ENCODE results near the gene FBLL1.
"Not testable (repeated sequence)": the region's sequence is repeated elsewhere in the genome, so short reads cannot be mapped to it uniquely, and the experiment has no call there.

The FBLL1 gene

DNA sequence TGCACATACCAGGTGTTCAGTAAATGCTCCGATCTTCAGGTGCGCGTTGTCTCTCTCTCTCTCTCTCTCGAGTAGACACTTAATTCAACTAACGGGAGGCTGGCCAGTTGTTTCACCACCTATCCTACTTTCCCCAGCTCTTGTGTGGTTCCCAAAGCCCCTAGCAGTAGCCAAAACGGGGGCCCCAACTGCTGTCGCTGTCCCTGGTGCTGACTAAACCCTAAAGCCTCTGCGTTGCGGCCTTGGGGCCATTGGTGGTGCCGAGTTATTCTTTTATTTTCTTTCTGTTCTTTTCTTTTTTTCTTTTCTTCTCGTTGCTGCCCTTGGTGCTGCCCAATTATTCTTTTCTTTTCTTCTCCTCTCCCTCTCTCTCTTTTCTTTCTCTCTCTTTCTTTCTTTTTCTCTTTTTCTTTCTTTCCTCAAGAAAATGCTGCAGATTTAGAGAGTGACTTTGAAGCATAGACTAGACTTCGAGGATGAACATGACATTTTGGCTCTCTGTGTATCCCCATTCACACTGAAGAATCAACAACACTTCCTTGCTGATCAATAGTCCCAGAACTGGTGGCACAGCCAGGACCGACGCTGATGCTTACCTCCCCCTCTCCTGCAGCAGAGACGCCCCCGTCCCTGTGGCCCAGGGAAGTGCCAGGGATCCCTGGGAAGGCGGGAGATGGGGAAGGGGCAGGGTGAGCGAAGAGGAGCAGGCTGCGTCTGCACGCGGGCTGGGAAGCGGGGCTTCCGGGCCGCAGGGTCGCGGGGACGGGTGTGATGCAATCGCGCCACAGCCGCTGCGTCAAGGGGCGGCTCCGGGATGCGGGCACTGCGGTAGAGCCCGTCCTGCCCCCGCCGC lies at the start of gene FBLL1:
FBLL1 (plus strand) TSS at position 785 of the 853 bp plus-strand sequence. CDS start 200 bp downstream, outside the sequence.
- no peak for DNase-seq

DNA sequence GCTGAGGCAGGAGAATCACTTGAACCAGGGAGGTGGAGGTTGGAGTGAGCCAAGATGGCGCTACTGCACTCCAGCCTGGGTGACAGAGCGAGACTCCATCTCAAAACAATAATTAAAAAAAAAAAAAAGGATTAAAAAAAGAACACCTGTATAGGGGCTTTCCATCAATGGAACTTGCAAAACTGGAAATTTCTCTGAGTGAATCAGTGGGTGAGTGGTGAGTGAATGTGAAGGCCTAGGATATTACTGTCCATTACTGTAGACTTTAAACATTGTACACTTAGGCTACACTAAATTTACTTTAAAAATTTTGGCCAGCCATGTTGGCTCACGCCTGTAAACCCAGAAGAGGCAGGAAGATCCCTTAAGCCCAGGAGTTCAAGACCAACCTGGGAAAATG lies 48.5 kb upstream of the FBLL1 start:
- no peak for DNase-seq

DNA sequence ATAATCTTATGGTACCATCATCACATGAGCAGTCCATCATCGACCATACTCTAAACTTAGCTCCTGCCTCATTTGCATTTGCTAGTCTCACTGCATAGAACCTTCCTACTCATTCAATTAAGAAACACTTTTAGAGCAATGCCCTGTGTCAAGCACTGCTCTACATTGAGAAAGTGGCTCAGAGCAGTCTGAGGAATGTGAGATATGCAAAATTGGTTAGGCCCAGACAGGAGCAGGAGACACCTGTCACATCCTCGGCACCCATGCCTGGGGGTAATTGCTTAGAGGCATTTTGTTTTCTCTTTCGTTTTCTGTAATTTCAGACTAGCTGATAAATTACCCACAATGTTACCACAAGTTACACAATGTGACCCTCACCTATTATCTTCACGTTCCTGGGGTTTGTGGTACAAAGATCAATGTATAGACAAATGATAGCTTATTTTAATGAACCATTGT lies 47.7 kb upstream of the FBLL1 start:
- DNase-seq, result no peak

DNA sequence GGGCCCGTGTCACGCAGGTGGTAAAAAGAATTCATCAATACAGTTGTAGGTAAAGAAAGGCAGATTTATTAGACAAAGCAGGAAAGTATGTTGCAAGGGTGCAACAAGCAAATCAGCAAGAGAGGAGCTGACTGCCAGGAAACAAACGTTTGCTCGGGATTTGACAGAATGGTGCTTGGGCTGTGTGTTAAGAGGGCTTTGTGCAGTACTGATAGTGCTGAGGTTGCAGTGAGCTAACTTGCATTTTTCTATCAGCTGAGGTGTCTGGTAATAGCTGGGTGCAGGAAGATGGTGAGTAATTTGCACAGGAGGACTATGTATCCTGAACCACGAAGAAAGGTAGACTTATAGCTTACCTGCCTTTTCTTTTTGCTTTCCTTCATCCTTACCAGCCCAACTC lies 46.7 kb upstream of the FBLL1 start:
- DNase-seq, result no peak

DNA sequence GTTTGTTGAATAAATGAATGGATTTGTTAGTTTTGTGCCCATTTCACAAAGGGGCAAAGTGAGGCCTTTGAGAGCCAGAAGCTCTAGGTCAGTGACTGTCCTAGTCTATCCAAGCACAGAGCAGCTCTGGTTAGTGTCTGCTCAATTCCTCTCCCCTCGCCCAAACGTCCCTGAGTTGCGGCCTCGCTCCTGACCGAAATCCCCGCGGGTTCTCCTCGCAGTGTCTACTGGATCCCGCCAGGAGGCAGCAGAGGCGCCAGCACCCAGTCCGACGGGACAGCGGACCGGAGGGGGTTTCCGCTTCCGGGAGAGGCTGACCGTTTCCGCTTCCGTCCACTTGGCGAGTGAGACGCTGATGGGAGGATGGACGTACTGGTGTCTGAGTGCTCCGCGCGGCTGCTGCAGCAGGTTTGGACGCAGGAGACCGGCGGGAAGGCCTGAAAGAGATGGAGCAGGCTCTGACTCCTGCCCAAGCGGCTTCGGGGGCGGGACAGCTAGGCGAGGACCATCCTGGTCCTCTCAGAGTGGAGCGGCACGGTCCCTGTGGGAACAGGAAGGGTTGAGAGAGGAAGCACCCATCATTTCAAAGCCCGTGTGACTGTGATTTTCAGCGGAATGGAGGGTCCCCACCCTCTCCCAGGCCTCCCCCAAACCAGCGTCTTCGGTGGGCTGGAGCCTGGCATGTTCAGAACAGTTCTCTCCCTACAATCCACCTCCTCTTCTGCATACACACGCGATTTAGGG lies 42.8 kb upstream of the FBLL1 start, which contains the start of gene RARS1:
RARS1 (plus strand) TSS at position 336 of the 744 bp plus-strand sequence; CDS start at position 364, 28 bp downstream.
- peak; percentile 35 for DNase-seq

DNA sequence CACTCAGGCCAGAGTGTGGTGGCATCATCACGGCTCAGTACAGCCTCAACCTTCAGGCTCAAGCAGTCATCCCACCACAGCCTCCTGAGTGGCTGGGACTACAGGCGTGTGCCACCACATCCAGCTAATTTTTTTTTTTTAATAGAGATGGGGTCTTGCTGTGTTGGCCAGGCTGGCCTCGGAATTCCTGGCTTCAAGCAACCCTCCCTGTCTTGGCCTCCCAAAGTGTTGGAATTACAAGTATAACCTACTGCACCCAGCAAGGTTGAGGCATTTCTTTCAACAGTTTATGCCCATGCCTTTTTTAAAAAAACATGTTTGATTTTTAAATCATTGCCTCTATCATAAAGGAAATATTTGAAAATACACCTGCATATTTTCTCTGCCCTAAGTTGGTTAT lies 40.0 kb upstream of the FBLL1 start:
- DNase-seq, result no peak

DNA sequence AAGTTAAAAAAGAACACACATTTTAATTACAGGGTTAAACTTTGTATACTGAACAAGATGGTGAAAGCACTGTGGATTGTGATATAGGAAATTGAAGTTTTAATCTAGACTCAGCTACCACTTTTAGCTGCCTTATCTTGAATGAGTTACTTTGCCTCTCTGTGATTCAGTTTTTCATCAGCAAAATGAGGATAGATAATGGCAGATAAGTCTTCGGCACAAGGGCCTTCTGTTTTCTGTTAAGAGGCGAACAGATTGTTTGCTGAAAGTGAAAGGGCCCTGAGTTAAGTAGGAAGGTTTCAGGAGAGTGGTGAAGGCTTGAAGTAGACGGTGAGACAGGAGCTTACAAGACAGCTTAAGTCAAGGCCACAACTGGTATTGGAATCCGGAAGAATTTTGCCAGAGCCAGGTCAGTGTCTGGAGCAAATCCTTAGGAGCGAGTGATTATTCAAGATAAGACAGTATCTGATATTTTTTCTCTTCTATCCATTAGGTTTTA lies 35.0 kb upstream of the FBLL1 start:
- no peak for DNase-seq

DNA sequence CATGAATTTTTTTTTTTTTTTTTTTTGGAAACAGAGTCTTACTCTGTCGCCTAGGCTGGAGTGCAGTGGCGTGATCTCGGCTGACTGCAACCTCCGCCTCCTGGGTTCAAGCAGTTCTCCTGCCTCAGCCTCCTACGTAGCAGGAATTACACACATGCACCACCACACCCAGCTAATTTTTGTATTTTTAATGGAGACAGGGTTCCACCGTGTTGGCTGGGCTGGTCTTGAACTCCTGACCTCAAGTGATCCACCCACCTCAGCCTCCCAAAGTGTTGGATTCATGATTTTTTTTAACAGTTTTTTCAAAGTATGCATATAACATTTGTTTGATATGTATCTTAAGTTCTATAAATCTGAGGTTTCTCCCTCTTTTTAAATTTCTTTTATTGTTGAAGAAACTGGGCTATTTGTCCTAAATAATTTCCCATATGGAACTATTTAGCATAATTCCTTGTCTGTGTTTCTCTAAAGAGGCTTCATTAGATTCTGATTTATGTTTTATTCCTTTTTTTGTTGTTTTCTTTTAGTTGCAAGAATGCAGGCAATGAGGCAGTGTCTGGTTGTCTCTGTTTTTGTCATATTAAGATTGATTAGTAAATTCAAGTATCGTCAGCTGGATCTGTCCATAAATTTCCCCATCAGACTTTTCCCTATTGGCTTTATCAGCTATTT lies 26.4 kb upstream of the FBLL1 start:
- DNase-seq, result no peak

DNA sequence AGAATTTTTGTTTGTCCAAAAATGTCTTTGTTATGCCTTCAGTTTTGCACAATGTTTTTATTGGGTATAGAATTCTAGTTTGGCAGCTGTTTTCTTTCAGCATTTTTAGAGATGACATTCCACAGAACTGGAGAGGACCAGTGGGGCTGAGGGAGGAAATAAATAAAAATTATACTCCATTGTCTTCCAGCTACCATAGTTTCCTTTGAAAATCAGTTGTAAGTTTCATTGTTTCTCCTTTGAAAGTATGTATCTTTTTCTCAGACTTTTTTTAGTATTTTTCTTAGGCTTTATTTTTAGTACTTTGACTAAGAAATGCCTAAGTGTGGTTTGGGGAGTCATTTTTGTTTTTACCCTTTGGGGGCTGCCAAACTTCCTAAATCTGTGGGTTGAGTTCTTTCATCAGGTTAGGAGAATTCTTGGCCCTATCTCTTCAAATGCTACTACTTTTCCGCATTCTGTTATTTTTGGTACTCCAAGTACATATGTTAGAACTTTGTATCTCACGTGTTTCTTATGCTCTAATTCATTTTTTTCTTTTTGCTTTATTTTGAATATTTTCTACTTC lies 15.2 kb upstream of the FBLL1 start:
- no peak for DNase-seq

DNA sequence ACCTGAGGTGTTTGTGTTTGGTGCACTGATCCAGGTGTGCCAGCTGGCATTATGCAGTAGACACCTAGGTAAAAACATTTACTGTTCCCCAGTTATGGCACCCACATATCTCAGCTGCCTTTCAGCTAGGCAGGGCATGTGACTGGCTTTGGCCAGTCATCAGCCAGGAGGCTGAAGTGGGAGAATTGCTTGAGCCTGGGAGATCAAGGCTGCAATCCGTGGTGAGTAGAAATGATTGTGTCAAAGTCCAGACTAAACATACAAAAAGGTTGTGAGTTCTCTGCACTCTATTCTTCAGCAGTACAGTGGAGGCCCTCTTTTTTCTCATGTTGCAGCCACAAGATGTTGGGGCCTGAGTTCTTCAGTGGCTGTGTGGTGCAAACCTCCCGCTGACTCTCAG lies 3.2 kb upstream of the FBLL1 start:
- no peak for DNase-seq

DNA sequence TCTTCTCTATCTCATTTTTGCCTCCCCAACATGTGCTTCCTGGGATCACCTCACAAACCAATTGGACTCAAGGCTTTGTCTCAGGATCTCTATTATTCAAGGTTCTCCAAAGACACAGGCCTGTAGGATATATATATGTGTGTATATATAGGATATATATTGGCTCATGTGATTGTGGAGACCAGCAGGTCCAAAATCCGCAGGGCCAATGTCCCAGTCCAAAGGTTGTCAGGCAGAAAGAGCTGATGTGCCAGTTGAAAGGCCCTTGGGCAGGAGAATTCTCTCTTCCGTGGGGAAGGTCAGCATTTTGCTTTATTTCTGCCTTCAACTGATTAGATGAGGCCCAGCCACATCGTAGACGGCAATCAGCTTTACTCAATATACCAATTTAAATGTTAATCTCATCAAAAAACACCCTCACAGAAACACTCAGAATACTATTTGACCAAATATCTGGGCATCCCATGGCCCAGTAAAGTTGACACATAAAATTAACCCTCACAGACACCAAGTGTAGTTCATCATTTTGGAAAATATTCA lies 1.3 kb upstream of the FBLL1 start:
- DNase-seq, result no peak

DNA sequence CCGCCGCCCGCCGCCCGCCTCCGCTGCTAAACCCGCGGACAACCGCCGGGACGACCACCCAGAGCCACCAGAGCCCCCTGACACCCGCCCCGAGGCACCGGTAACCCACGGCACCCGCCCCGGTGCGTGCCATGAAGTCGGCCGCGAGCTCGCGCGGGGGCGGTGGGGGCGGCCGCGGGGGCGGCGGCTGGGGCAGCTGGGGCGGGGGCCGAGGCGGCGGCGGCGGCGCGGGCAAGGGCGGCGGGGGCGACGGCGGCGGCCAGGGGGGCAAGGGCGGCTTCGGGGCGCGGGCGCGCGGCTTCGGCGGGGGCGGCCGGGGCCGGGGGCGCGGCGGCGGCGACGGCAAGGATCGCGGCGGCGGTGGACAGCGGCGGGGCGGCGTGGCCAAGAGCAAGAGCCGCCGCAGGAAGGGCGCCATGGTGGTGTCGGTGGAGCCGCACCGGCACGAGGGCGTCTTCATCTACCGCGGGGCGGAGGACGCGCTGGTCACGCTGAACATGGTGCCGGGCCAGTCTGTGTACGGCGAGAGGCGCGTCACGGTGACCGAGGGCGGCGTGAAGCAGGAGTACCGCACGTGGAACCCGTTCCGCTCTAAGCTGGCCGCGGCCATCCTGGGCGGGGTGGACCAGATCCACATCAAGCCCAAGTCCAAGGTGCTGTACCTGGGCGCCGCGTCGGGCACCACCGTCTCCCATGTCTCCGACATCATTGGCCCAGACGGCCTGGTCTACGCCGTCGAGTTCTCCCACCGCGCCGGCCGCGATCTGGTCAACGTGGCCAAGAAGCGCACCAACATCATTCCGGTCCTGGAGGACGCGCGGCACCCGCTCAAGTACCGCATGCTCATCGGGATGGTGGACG lies 499 bp downstream of the FBLL1 start:
- DNase-seq, result no peak

DNA sequence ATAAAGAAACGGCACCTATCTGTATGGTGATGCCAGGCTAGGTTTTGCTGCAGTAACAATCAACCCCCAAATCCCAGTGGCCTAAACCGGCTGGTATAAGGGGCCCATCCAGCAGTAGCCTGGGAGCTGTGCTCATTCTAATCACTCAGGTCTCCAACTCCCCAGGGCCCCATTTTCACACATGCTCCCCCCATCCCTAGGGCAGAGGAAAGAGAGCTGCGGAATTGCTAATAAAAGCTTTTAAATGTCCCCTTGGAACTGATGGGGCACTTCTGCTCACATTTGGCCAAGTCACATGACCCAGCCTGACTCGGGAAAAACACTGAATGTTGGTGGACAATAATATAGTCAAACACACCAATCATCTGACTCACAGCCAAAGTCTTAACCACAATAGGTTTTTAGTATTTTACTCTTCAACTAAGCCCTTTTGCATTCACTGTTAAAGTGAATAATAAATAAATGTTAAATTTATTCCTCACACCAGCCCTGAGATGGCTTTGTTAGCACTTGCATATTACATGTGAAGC lies 1.6 kb downstream of the FBLL1 start:
- DNase-seq, result no peak

DNA sequence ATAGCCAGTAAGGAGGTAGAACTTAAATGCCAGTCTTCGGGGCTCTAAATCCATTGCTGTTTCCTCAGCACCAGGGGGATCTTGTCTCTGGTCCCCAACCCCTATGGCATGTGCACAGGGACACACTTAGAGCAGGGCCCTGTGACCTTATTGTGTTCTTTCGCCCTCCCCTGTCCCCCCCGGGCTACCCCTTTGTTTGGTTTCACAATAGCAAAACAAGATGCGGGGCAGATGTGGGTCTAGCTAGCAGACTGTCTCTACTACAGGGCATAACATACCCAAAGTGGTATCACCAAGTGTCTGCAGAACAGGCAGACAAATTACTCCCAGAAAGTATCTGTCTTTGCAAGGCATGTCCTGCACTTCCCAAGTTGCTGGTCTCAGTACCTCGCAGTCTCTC lies 2.1 kb downstream of the FBLL1 start:
- no peak for DNase-seq

DNA sequence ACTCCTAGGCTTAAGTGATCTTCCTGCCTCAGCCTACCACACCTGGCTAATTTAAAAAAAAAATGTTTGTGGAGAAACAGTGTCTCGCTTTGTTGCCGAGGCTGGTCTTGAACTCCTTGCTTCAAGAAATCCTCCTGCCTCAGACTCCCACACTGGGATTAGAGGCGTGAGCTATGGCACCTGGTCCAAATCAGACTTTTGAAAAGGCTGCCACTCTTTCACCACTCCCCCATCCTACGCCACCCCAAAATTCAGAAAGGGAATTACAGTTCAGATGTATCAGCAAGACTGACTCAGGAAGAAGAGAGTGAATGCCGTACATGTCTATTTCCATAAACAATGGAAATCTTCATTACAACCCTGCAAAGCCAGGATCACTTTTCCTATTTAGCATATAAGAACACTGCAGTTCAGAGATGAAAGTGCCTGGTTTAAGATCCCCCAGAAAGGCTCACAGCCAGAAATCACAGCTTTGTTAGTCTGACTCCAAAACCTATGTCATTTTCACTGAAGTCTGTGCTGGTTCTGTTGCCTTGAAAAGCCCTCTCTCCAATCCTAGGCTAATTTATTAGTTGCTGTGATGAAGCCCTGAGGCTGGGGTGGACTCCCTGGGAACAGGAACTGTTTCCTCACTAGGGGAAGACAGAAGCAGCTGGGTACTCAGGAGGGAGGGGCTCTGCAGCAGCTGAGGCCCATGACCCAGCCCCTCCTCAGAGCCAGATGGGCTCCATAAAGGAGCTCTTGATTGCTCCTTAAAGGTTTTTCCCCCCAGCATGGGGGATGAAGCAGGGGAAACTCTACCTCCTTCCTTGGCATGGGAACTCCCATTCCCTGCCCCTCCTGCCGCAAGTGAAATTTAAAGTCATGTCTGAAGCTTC lies 3.1 kb downstream of the FBLL1 start:
- DNase-seq, result no peak

DNA sequence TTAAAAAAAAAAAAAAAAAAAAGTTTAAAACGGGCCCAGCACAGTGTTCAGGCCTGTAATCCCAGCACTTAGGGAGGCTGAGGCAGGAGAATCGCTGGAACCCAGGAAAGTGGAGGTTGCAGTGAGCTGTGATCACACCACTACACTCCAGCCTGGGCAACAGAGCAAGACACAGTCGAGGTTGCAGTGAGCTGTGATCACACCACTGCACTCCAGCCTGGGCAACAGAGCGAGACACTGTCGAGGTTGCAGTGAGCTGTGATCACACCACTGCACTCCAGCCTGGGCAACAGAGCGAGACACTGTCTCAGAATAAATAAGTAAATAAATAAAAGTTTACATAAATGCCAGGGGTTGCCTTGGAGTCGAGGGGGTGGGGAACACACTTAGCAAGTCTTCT lies 5.2 kb downstream of the FBLL1 start:
- not testable (repeated sequence) for DNase-seq

DNA sequence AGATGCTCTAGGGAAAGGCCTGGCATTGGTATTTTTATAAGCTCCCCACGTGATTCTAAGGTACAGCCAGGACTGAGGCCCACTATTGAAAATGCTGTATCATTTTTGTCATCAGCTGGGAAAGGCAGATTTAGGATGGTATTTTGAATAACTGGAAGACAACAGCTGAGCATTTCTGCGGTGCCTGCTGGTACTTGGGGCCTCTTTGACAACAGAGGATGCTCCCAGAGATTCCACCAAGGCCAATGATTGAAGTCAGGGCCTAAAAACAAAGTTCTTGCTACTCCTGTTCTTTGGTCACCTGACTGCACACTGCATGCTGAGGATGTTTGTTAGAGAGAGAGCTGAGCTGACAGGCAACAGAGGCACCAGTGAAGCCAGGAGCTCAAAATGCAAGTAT lies 8.1 kb downstream of the FBLL1 start:
- no peak for DNase-seq

DNA sequence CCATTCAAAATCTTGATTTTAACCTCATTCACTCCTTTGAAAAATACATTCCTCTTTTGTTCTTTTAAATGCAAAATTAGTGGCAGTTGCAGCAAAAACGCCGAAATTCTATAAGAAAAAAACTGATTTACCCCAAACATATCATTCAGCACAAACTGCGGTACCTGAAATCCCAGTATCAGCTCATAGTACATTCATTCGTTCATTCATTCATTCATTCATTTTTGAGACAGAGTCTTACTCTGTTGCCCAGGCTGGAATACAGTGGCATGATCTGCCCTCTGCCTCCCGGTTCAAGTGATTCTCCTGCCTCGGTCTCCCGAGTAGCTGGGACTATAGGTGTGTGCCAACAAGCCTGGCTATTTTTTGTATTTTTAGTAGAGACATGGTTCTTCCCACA lies 20.4 kb downstream of the FBLL1 start:
- DNase-seq, result no peak

DNA sequence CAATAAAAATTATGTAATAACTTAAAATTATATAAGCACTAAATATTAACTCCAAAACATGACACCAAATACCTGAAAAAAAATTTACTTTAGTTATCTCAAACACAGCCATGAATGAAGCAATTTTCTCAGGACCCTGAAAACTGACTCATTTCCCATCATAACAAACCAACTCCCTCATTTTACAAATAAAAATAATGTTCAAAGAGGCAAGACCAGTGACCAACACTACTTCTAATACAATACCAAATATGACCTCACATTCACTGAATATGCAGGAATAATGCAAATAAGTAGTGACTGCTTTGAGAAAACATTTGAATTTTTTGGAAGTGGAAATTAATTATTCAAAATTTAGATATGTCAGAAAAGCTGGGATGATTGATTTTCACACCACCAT lies 21.6 kb downstream of the FBLL1 start:
- DNase-seq, result no peak

DNA sequence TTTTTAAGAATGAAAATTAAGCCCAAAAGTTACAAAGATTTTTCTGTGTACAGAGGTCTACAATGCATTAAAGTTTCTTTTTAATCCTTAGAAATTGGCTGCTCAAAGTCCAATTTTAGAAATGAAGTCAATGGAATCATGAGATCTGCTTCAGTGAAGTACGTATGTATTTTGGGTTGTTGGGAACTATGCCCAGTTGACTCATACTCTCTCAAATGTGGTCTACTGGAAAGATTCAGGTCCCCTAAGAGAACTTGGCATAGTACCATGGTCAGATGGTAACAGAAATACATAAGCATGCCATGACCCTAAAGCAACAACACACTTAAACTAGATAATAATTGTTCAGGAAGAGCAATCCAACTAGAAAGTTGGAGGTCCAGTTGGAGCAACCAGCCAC lies 23.0 kb downstream of the FBLL1 start:
- DNase-seq, result no peak

Measured in SIG-M5 (cell line).